OCI-LY7 (cell line): ENCODE data around the gene IGSF22. TPM values are rescaled to one million over a fixed set of nuclear protein-coding genes. Genes with fewer than 3 reads are reported as not detected.
"Not testable (repeated sequence)": the region's sequence is repeated elsewhere in the genome, so short reads cannot be mapped to it uniquely, and the experiment has no call there.

Experiments
- BruUV-seq: library from RNA; stranded (reverse); fragments of 400-500 nt; replicated peaks from 2 replicates; lab custom pipeline; 2021; lab: Mats Ljungman, UMichigan
- CTCF ChIA-PET: fragments of 300-600 bp; sonication (Branson Sonifier 250); formaldehyde crosslinking; loops from one replicate; lab custom pipeline; 2022; ENCODE audit warnings: antibody characterized with exemption; ENCODE audit not compliant: unreplicated experiment; lab: Charles Lee
- POLR2A ChIA-PET: fragments of 300-600 bp; sonication (Branson Sonifier 250); formaldehyde crosslinking; loops from one replicate; lab custom pipeline; 2022; ENCODE audit warnings: antibody characterized with exemption; lab: Charles Lee
- DNase-seq: peaks from one replicate; pipeline ENCODE4 v3.0.0-alpha.2; 2015; ENCODE audit warnings: low spot score
- H2AFZ ChIP-seq: fragments of 200-600 bp; sonication (generic), shearing (Covaris generic); 2 replicates; pipeline ENCODE4 v1.6.1; 2014; ENCODE audit warnings: mild to moderate bottlenecking, antibody characterized with exemption, low read length, moderate library complexity
- H3K27ac ChIP-seq: fragments of 200-600 bp; sonication (generic); 2 replicates; pipeline ENCODE4 v1.5.1; 2014; ENCODE audit warnings: mixed run types, low read depth, mild to moderate bottlenecking, moderate library complexity, low read length, inconsistent platforms; ENCODE audit not compliant: poor library complexity, severe bottlenecking
- H3K36me3 ChIP-seq: fragments of 200-600 bp; sonication (generic); 2 replicates; pipeline ENCODE4 v1.6.1; 2014; ENCODE audit warnings: mild to moderate bottlenecking, antibody characterized with exemption, low read length, moderate library complexity, mixed read lengths; ENCODE audit not compliant: insufficient read depth
- H3K4me1 ChIP-seq: fragments of 200-600 bp; sonication (generic); 2 replicates; pipeline ENCODE4 v1.5.1; 2014; ENCODE audit warnings: mild to moderate bottlenecking, low read length; ENCODE audit not compliant: insufficient read depth, poor library complexity, severe bottlenecking
- H3K4me2 ChIP-seq: fragments of 200-600 bp; sonication (generic); 2 replicates; pipeline ENCODE4 v1.6.1; 2014; ENCODE audit warnings: mild to moderate bottlenecking, low read length
- H3K4me3 ChIP-seq: fragments of 200-600 bp; sonication (generic); 2 replicates; pipeline ENCODE4 v1.5.1; 2014; ENCODE audit warnings: mild to moderate bottlenecking, low read depth, low read length; ENCODE audit not compliant: poor library complexity, severe bottlenecking
- H3K79me2 ChIP-seq: fragments of 200-600 bp; sonication (generic); 2 replicates; pipeline ENCODE4 v1.6.1; 2016; ENCODE audit warnings: low read depth, mild to moderate bottlenecking, low read length, moderate library complexity, mixed read lengths; ENCODE audit not compliant: insufficient read depth
- H3K9me2 ChIP-seq: fragments of 200-600 bp; sonication (generic); 2 replicates; pipeline ENCODE4 v1.6.1; 2016; ENCODE audit warnings: mild to moderate bottlenecking, low read length, mixed read lengths; ENCODE audit not compliant: insufficient read depth
- H3K9me3 ChIP-seq: fragments of 200-600 bp; sonication (generic); 2 replicates; pipeline ENCODE4 v1.6.1; 2014; ENCODE audit warnings: mild to moderate bottlenecking, mixed run types, low read length, mixed read lengths
- H4K20me1 ChIP-seq: fragments of 200-600 bp; sonication (generic); 2 replicates; pipeline ENCODE4 v1.6.1; 2014; ENCODE audit warnings: mild to moderate bottlenecking, antibody characterized with exemption, low read length, moderate library complexity, mixed read lengths; ENCODE audit not compliant: insufficient read depth
- CTCF ChIP-seq: fragments of 200-600 bp; sonication (generic); conservative IDR thresholded peaks from 2 replicates; pipeline ENCODE4 v1.5.1; 2014; ENCODE audit warnings: mild to moderate bottlenecking, antibody characterized with exemption, low read length, moderate library complexity, mixed read lengths
- EZH2phosphoT487 ChIP-seq: fragments of 200-600 bp; sonication (generic); IDR thresholded peaks from 2 replicates; pipeline ENCODE4 v1.6.1; 2018; ENCODE audit warnings: low read depth, borderline replicate concordance, mild to moderate bottlenecking, mixed run types, antibody characterized with exemption, low read length, moderate library complexity, mixed read lengths
- intact Hi-C: fragments of 100-400 bp; cut with micrococcal nuclease; formaldehyde crosslinking; loops from one replicate; pipeline ENCODE4 v1.10.0; 2022; ENCODE audit not compliant: unreplicated experiment
- total RNA-seq, 2 experiments: library from RNA; depleted of rRNA in 1 of 2; stranded (reverse); fragments of >200 nt in 1 of 2; shearing (Covaris generic) in 1 of 2; gene quantifications; 2 replicates each; pipeline ENCODE4 v1.2.3, GENCODE V29; 2014 to 2022

The IGSF22 gene
- total RNA-seq, 2 experiments from 2014 or later, result not detected

- Histone ChIP-seq H3K36me3 (no peaks in the 10 kb centered on the region), H3K4me2 (no peak overlapping the region), H3K79me2 (no peaks in the 10 kb centered on the region), H3K4me3 (no peak overlapping the region), H3K4me1 (peaks cover 3% of the 10 kb centered on the region), H3K27ac (no peak overlapping the region), H3K9me2 (no peaks in the 10 kb centered on the region), H4K20me1 (no peaks in the 10 kb centered on the region), H2AFZ (no peak overlapping the region), H3K9me3 (no peaks in the 10 kb centered on the region)
- no peak for DNase-seq
- no peak for TF ChIP-seq EZH2phosphoT487
- no peak for TF ChIP-seq CTCF
- no TSS peak for BruUV-seq
- intact Hi-C loops, result no loop called here
- CTCF ChIA-PET, result no interaction called here
- POLR2A ChIA-PET, result interaction anchor here (0.5 kb wide), 1 partner anchor 127 kb away, joined by 3 read pairs; no protein-coding TSS in a partner anchor
These were observed 32.8 kb downstream of the IGSF22 start for GRCh38 chr11:18692941-18693760.

- H3K79me2 ChIP-seq, BruUV-seq: not testable (repeated sequence)
These were observed 34.4 kb downstream of the IGSF22 start for GRCh38 chr11:18691467-18692140.

GRCh38 chr11:18684267-18684666 is 41.7 kb downstream of the IGSF22 start:
- ChIA-PET POLR2A (interaction anchor here (0.7 to 1.1 kb wide), 2 partner anchors 12 to 90 kb away, joined by 4 to 5 read pairs; no protein-coding TSS in a partner anchor), CTCF (no interaction called here)
- Histone ChIP-seq H3K36me3 (no peaks in the 10 kb centered on the region), H3K4me1 (no peaks in the 10 kb centered on the region), H4K20me1 (no peaks in the 10 kb centered on the region), H3K27ac (no peak overlapping the region), H3K4me2 (no peak overlapping the region), H2AFZ (no peak overlapping the region), H3K4me3 (no peak overlapping the region), H3K9me3 (no peaks in the 10 kb centered on the region), H3K9me2 (no peaks in the 10 kb centered on the region), H3K79me2 (no peaks in the 10 kb centered on the region)
- DNase-seq, result no peak
- intact Hi-C loops, result no loop called here
- TF ChIP-seq EZH2phosphoT487 (no peak), CTCF (no peak)
- BruUV-seq, result no TSS peak

More at GRCh38 chr11:18691467-18692140, 34.4 kb downstream of the IGSF22 start:
- H3K4me1 ChIP-seq, H2AFZ ChIP-seq, H3K27ac ChIP-seq, H3K4me2 ChIP-seq, H3K4me3 ChIP-seq, intact Hi-C loops, DNase-seq, H3K36me3 ChIP-seq, H3K9me2 ChIP-seq, H3K9me3 ChIP-seq, CTCF ChIA-PET, H4K20me1 ChIP-seq: not testable (repeated sequence)
- POLR2A ChIA-PET, result interaction anchor here (0.8 kb wide), 1 partner anchor 88 kb away, joined by 3 read pairs; no protein-coding TSS in a partner anchor
